Measurements from ENCODE around the gene FCHSD2. TPM values are rescaled to one million over a fixed set of nuclear protein-coding genes. Genes with fewer than 3 reads are reported as not detected.
"Not testable (repeated sequence)": the region's sequence is repeated elsewhere in the genome, so short reads cannot be mapped to it uniquely, and the experiment has no call there.

The FCHSD2 gene
- total and polyA plus RNA-seq, 7 donors: 5.7 to 18.5 (median 9.7) TPM

DNA sequence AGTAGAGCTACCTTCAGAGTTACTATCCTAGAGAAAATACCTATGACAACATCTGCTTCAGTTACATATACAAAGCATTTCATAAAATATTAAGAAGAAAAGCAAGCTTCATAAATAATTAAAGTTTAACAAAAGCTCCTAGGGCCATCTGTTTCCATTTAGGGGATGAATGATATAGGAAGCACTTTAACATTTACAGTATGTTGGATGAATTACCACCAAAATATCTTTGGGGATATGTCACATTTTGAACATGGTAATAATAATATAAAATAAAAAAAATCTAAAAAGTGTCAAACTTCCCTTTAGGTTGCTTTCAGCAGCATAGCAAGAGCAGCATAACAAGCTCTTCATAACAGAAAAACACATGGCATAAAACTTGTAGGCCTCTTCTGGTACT is 223.3 kb downstream of the FCHSD2 start:
- Histone ChIP-seq H3K36me3 (ENCODE audit: insufficient read depth in 1 of 2, low read depth in 1 of 2) (no peaks in the 10 kb centered on the region), H3K4me3 (no peak overlapping the region), H3K9me3 (no peaks in the 10 kb centered on the region), H3K27me3 (ENCODE audit: insufficient read depth in 3 of 3, low read length in 2 of 3) (no peaks in the 10 kb centered on the region), H3K4me1 (no peaks in the 10 kb centered on the region), H3K27ac (no peak overlapping the region)
- ATAC-seq (no peak), DNase-seq (no peak)
- TF ChIP-seq, protein P1, sequence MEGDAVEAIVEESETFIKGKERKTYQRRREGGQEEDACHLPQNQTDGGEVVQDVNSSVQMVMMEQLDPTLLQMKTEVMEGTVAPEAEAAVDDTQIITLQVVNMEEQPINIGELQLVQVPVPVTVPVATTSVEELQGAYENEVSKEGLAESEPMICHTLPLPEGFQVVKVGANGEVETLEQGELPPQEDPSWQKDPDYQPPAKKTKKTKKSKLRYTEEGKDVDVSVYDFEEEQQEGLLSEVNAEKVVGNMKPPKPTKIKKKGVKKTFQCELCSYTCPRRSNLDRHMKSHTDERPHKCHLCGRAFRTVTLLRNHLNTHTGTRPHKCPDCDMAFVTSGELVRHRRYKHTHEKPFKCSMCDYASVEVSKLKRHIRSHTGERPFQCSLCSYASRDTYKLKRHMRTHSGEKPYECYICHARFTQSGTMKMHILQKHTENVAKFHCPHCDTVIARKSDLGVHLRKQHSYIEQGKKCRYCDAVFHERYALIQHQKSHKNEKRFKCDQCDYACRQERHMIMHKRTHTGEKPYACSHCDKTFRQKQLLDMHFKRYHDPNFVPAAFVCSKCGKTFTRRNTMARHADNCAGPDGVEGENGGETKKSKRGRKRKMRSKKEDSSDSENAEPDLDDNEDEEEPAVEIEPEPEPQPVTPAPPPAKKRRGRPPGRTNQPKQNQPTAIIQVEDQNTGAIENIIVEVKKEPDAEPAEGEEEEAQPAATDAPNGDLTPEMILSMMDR (IDR thresholded peaks at IDR 0.05): no peak
- intact Hi-C loops (cut with DNase I): no loop called here

DNA sequence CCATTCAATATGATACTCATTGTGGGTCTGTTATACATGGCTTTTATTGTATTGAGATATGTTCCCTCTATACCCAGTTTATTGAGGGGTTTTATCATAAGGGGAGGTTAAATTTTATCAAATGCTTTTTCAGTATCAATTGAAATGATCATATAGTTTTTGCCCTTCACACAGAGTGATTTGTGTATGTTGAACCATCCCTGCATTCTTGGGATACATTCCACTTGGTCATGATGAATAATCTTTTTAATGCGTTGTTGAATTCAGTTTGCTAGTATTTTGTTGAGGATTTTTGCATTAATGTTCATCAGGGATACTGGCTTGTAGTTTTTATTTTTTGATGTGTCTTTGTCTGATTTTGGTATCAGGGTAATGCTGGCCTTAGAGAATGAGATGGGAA is 229.9 kb downstream of the FCHSD2 start:
- ATAC-seq: no peak
- Histone ChIP-seq H3K4me1 (no peaks in the 10 kb centered on the region), H3K9me3 (peaks cover 8% of the 10 kb centered on the region), H3K4me3 (no peak overlapping the region), H3K36me3 (ENCODE audit: insufficient read depth in 1 of 2, low read depth in 1 of 2) (no peaks in the 10 kb centered on the region), H3K27me3 (ENCODE audit: insufficient read depth in 3 of 3, low read length in 2 of 3) (no peaks in the 10 kb centered on the region), H3K27ac (no peak overlapping the region)
- no peak for DNase-seq
- intact Hi-C loops (cut with DNase I): no loop called here
- TF ChIP-seq, protein P1 (IDR thresholded peaks at IDR 0.05): no peak
- WGBS, 3 donors: 95 to 100% (median 98%) methylated on average over 1 of the region's 1 CpG

DNA sequence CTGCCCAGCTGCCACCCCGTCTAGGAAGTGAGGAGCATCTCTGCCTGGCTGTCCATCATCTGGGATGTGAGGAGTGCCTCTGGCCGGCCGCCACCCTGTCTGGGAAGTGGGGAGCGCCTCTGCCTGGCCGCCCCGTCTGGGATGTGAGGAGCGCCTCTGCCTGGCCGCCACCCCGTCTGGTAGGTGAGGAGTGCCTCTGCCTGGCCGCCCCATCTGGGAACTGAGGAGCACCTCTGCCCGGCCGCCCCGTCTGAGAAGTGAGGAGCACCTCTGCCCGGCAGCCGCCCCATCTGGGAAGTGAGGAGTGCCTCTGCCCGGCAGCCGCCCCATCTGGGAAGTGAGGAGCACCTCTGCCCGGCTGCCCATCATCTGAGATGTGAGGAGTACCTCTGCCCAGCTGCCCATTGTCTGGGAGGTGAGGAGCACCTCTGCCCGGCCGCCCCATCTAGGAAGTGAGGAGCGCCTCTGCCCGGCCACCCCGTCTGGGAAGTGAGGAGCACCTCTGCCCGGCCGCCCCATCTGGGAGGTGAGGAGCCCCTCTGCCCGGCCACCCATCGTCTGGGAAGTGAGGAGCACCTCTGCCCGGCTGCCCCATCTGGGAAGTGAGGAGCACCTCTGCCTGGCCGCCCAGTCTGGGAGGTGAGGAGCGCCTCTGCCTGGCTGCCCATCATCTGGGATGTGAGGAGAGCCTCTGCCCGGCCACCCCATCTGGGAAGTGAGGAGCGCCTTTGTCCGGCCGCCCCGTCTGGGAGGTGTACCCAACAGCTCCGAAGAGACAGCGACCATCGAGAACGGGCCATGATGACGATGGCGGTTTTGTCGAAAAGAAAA is 232.3 kb downstream of the FCHSD2 start:
- H3K9me3 ChIP-seq: peaks cover 18% of the 10 kb centered on the region
- H3K27ac ChIP-seq; DNase-seq; H3K36me3 ChIP-seq (ENCODE audit: insufficient read depth in 1 of 2, low read depth in 1 of 2); ATAC-seq; H3K27me3 ChIP-seq (ENCODE audit: insufficient read depth in 3 of 3, low read length in 2 of 3); H3K4me3 ChIP-seq; H3K4me1 ChIP-seq; intact Hi-C loops (cut with DNase I): not testable (repeated sequence)
- 94 to 96% (median 96%) methylated on average over 41 to 42 of the region's 42 CpGs for WGBS, 3 donors

DNA sequence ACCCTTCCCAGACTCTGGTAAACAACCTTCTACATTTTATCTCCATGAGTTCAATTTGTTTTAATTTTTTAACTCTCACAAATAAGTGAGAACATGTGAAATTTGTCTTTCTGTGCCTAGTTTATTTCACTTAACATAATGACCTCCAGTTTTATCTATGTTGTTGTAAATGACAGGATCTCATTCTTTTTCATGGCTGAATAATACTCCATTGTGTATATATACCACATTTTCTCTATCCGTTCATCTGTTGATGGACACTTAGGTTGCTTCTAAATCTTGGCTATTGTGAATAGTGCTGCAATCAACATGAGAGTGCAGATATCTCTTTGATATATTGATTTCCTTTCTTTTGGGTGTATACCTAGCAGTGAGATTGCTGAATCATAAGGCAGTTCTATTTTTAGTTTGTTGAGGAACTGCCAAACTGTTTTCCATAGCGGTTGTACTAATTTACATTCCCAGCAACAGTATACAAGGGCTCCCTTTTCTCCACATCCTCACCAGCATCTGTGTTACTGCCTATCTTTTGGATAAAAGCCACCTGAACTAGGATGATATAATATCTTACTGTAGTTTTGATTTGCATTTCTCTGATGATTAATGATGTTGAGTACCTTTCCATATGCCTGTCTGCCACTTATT is 234.0 kb downstream of the FCHSD2 start:
- intact Hi-C loops (cut with DNase I): no loop called here
- Histone ChIP-seq H3K27ac (no peak overlapping the region), H3K4me1 (no peaks in the 10 kb centered on the region), H3K4me3 (no peak overlapping the region), H3K27me3 (ENCODE audit: insufficient read depth in 3 of 3, low read length in 2 of 3) (no peaks in the 10 kb centered on the region), H3K9me3 (peaks cover 18% of the 10 kb centered on the region), H3K36me3 (ENCODE audit: insufficient read depth in 1 of 2, low read depth in 1 of 2) (no peaks in the 10 kb centered on the region)
- DNase-seq (no peak), ATAC-seq (no peak)
- 81 to 91% (median 83%) methylated on average over 2 of the region's 2 CpGs for WGBS, 3 donors
- TF ChIP-seq, protein P1 (IDR thresholded peaks at IDR 0.05): no peak

DNA sequence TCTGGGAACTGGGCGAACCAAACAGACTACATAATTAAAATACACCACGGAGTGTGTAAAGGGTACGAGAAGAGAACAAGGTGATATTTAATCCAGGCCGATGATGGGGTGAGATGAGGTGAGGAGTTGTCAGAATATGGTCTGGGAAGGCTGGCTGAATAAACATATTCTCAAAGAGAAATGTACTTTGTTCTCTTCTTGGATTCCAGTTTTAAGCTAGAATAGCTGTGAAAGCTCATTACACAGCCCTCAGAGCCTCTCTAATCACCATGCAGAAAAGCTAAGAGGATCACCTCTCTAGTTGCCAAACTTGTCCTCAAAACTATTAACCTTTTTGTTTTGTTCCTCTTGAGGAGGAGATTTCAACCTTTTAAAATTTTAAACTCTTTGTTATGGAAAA is 238.1 kb downstream of the FCHSD2 start:
- WGBS, 3 donors: 54 to 76% (median 55%) methylated on average over 4 of the region's 4 CpGs
- Histone ChIP-seq H3K4me3 (no peak overlapping the region), H3K36me3 (ENCODE audit: insufficient read depth in 1 of 2, low read depth in 1 of 2) (peaks cover 0 to 11% of the 10 kb centered on the region in 2 donors), H3K9me3 (peaks cover 10% of the 10 kb centered on the region), H3K27me3 (ENCODE audit: insufficient read depth in 3 of 3, low read length in 2 of 3) (no peaks in the 10 kb centered on the region), H3K27ac (no peak overlapping the region), H3K4me1 (no peaks in the 10 kb centered on the region)
- intact Hi-C loops (cut with DNase I): no loop called here
- TF ChIP-seq, protein P1 (IDR thresholded peaks at IDR 0.05): no peak
- no peak for ATAC-seq
- no peak for DNase-seq
